GM19468 (cell line): Measurements from ENCODE around the gene PARD3.

Experiments
- ATAC-seq: cut with Tn5 transposase; IDR thresholded peaks from one replicate; pipeline ENCODE4 v1.9.1; 2021; ENCODE audit warnings: mild to moderate bottlenecking, moderate library complexity, moderate number of reproducible peaks; ENCODE audit not compliant: unreplicated experiment; ENCODE audit errors: extremely low read depth

PARD3 gene

DNA sequence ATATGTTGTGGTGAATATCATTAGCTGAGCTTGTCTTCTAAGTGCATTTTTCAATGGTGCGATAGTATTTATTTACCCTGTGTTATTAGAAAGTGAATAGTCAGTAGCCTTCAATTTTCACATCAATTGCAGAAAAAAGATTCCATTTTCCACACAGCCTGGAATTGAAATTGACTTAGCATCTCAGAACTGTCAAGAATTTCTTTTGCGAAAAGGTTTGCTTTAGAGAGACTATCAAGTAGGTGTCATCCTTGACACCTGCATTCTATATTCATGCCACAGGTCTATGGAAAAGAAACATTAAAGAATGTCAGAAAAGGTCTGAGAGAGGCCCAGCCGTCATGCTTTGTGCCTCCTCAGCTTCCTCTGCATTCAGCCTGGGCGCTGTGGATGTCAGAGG is 504.9 kb downstream of the PARD3 start:
- ATAC-seq: no peak

- ATAC-seq: peak; percentile 52
Measured at GRCh38 chr10:34305189-34305588, 509.9 kb downstream of the PARD3 start.

- no peak for ATAC-seq
Measured at GRCh38 chr10:34303022-34303421, 512.1 kb downstream of the PARD3 start.

GRCh38 chr10:34299105-34299611 is 515.9 kb downstream of the PARD3 start:
- ATAC-seq: no peak

DNA sequence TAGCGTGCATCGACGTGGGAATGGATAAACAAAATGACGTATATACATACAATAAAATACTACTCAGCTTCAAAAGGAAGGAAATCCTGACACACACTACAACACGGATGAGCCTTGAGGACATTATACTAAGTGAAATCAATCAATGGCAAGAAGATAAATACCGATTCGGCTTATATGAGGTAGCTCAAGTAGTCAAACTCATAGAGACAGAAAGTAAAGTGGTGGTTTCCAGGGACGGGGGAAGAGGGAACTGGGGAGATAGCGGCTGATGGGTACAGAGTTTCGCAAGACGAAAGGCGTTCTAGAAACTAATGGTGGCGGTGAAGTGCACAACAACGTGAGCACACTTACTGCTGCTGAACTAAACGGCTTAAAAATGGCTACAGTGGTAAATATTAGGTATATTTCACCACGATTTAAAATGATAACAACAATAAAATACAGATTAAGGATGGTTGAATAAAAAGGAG is 516.7 kb downstream of the PARD3 start:
- no peak for ATAC-seq

- no peak for ATAC-seq
Measured at GRCh38 chr10:34297541-34298345, 517.4 kb downstream of the PARD3 start.

DNA sequence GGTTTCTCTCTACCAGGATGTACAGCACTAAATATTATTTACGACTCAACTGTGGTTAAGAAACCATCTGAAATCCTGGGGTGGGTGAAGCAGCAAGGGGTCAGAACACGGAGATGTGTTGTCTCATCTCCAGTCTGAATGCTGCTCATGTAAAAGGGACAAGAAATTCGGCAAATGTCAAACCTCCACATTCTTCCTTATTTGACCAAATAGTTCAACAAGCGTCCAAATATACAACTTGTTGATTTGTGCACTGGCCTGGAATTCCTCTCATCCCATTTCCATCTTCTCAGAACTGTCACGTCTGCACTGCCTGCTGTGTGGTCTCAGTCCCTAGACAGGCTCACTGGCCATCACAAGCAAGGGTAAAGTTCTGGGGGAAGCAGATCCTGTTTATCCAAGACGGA is 520.0 kb downstream of the PARD3 start:
- no peak for ATAC-seq

DNA sequence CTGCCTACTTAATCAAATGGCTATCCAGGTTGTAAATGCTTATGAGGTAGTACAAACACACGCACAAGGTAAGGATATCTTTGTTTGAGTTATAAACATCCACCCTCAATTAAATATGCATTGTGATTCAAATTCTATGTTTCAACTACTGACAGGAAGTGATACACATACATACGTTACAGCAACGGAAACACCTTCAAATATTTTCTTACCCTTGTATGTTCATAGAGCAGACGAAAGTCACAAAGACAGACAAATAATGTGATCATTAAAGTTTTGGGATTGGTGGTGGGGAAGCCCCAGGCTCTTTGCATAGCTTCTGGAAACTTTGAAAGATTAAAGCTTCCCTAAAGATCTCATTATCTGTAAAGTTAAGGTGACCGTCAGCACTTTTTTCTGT is 521.0 kb downstream of the PARD3 start:
- ATAC-seq: no peak

GRCh38 chr10:34292675-34293074 is 522.4 kb downstream of the PARD3 start:
- no peak for ATAC-seq

DNA sequence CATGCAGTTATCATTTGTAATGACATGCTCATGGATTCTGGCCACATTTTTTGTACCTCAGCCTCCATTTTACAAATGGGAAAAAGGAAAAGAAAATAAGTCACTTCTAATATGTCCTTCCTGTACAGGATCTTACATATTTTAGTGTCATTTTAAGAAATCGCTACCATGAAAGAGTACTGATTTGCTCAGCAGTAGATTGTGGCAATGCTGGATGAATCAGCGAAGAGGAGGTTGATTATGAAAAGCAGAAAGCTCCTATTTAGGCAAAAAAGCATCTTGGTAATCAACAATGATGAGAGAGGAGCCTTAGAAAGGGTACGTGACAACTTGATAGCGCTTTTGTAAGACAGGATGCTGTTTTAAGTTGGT is 522.9 kb downstream of the PARD3 start:
- ATAC-seq: no peak

GRCh38 chr10:34291466-34292193 is 523.5 kb downstream of the PARD3 start:
- ATAC-seq: no peak

DNA sequence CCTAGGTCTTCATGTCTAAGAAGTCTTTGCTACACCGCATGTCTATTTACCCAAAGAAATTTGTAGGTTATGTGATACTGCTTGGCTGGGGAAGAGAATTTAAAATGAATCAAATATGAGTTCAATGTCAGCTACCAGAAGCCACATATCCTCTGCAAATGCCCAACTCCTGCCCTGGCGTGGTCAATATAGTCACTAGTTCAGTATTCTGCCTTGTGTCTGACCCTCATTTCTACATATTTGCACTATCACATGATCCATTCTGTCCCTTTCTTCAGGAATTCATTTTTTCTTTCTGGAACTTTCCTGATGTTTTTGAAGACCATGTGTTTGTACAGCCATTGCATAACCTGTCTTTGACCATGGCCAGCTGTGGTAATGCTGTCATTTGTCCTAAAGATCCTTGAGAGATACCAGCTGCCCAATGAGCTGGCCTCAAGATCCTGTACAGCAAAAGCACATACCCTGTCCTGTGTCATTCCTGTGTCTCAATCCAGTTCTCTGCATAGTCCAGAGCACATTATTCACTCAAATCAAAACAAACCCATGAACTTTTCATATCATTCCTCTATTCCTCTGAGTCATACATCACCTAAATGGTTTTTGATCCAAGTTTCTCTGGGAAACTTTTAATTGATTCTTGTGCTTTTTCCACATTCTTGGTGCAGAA is 524.5 kb downstream of the PARD3 start:
- ATAC-seq: no peak

- no peak for ATAC-seq
Measured at GRCh38 chr10:34288634-34289033, 526.5 kb downstream of the PARD3 start.

DNA sequence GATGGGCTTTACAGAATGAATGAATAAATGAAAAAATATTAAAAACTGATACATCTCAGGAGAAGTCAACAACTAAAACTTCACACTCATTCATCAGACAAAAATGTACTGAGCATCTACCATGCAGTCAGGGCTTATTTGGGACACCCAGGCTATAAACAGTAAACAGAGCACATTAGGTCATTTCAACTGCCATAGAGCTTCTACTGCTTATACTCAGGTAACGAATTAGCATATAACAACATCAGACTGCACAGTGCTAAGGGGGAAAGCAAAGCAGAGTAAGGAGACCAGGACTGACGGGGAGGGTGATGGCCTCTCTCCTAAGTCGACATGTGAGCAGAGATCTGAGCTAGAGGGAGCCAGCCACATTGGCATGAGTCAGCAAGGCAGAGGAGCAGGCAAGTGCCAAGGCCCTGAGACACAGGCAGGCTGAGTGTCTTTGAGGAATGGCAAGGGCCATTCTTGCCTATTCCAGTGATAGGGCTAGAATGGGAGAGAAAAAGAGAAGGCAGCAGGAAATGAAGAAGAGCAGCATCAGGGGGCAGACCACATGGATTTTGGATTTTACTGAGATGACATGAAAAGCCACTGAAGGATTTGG is 528.9 kb downstream of the PARD3 start:
- ATAC-seq: no peak

DNA sequence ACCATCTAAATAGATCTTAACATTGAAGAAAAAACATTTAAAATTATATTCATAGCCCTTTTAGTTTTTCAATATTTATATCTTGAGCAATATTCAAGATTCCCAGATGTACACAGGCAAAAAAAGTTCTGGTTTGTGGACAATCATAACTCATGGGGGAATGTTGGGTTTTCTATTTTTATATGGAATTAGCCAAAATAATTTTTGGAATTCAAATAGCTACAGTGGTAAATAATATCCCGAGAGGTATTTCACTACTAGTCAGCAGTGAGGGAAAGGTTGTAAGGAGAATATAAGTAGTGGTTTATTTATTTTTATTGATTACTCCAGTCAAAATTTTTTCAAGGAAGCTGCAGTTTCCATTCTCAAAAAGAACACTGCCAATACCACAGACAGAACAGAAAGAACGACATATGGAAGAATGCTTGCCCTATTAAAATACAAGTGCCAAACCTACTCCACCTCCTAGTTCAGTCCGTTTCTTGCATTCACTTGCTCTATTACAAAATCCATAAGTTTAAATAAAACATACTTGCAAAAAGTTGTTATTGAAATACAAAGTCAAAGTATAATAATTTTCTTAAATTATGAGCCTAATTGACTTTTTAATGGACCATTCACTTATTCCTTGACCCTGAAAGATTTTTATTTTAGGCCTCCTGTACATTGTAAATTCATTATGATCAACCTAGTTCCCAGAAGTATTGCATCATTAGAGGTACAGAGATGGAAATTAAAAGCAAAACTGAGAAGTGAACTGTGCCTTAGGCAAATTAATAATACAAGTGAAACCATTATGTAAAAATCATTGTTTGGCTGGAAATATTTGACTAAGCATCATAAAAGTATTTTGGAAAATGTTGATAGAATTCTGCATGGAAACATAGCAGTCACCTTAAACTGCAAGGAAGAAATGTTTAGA is 533.2 kb downstream of the PARD3 start:
- no peak for ATAC-seq

GRCh38 chr10:34280599-34281374 is 534.3 kb downstream of the PARD3 start:
- no peak for ATAC-seq

DNA sequence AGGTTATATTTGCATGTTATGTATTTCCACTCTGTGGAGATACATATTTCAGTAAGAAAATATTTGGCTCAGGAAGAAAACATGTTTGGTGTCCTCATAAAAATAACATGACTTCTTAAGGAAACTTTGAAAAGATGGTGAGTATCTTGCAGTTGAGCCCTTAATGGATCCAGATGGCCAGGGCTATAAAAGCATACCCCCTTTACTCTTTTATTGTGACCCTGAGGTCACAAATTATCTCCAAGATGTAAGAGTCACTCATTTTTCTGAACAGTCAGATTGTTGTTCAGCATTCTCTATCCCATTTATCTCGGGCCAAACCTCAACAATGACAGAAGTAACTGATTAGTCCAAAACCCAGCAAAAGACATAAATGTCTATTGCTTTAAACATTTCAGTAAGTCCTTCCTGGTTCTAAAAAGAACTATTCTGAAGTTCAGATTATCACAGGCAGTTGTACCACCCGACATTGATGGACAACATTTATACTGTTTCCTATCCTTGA is 539.4 kb downstream of the PARD3 start:
- no peak for ATAC-seq

GRCh38 chr10:34274906-34275305 is 540.2 kb downstream of the PARD3 start:
- ATAC-seq: no peak
